Progenitor cell of endocrine pancreas (in vitro differentiated cells): ENCODE measurements around the gene SLC14A1. TPM values are rescaled to one million over a fixed set of nuclear protein-coding genes. Genes with fewer than 3 reads are reported as not detected.

Experiments used
- DNase-seq: peaks from one replicate; pipeline ENCODE4 v3.0.0; 2021; ENCODE audit warnings: low spot score; ENCODE audit not compliant: unreplicated experiment
- H3K27ac Mint-ChIP-seq: 2 replicates; pipeline ENCODE4 v1.8.0; 2021; ENCODE audit warnings: mild to moderate bottlenecking, moderate library complexity, mixed read lengths
- H3K27me3 Mint-ChIP-seq: 2 replicates; pipeline ENCODE4 v1.8.0; 2021; ENCODE audit warnings: mixed read lengths
- H3K36me3 Mint-ChIP-seq: 2 replicates; pipeline ENCODE4 v1.8.0; 2022; ENCODE audit warnings: mixed read lengths; ENCODE audit not compliant: insufficient read depth
- H3K4me1 Mint-ChIP-seq: 2 replicates; pipeline ENCODE4 v1.8.0; 2021; ENCODE audit warnings: low read depth, mixed read lengths
- H3K4me3 Mint-ChIP-seq: 2 replicates; pipeline ENCODE4 v1.8.0; 2021; ENCODE audit warnings: low read depth, mild to moderate bottlenecking, moderate library complexity, mixed read lengths
- H3K9me3 Mint-ChIP-seq: 2 replicates; pipeline ENCODE4 v1.8.0; 2021; ENCODE audit warnings: low read depth, mixed read lengths
- total RNA-seq: library from RNA; stranded (reverse); gene quantifications from 2 replicates; pipeline ENCODE4 v1.2.1, GENCODE V29; 2021
- TF ChIP-seq, protein P1 (sequence below): fragments of 200-600 bp; sonication (generic); IDR thresholded peaks from one replicate; pipeline ENCODE4 v1.5.0; 2021; ENCODE audit warnings: antibody characterized with exemption, mild to moderate bottlenecking; ENCODE audit not compliant: unreplicated experiment

The SLC14A1 gene
- total RNA-seq, 1 donor from 2014 or later, result 0.50 TPM

GRCh38 chr18:45792506-45793263 is 68.7 kb downstream of the SLC14A1 start:
- H3K4me1 Mint-ChIP-seq, result no peaks in the 10 kb centered on the region
- no peaks in the 10 kb centered on the region for H3K27me3 Mint-ChIP-seq
- TF ChIP-seq, protein P1, sequence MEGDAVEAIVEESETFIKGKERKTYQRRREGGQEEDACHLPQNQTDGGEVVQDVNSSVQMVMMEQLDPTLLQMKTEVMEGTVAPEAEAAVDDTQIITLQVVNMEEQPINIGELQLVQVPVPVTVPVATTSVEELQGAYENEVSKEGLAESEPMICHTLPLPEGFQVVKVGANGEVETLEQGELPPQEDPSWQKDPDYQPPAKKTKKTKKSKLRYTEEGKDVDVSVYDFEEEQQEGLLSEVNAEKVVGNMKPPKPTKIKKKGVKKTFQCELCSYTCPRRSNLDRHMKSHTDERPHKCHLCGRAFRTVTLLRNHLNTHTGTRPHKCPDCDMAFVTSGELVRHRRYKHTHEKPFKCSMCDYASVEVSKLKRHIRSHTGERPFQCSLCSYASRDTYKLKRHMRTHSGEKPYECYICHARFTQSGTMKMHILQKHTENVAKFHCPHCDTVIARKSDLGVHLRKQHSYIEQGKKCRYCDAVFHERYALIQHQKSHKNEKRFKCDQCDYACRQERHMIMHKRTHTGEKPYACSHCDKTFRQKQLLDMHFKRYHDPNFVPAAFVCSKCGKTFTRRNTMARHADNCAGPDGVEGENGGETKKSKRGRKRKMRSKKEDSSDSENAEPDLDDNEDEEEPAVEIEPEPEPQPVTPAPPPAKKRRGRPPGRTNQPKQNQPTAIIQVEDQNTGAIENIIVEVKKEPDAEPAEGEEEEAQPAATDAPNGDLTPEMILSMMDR, result no peak
- no peak overlapping the region for H3K4me3 Mint-ChIP-seq
- H3K36me3 Mint-ChIP-seq, result no peaks in the 10 kb centered on the region
- no peak for DNase-seq
- no peak overlapping the region for H3K27ac Mint-ChIP-seq
- H3K9me3 Mint-ChIP-seq, result peaks cover 4% of the 10 kb centered on the region

DNA sequence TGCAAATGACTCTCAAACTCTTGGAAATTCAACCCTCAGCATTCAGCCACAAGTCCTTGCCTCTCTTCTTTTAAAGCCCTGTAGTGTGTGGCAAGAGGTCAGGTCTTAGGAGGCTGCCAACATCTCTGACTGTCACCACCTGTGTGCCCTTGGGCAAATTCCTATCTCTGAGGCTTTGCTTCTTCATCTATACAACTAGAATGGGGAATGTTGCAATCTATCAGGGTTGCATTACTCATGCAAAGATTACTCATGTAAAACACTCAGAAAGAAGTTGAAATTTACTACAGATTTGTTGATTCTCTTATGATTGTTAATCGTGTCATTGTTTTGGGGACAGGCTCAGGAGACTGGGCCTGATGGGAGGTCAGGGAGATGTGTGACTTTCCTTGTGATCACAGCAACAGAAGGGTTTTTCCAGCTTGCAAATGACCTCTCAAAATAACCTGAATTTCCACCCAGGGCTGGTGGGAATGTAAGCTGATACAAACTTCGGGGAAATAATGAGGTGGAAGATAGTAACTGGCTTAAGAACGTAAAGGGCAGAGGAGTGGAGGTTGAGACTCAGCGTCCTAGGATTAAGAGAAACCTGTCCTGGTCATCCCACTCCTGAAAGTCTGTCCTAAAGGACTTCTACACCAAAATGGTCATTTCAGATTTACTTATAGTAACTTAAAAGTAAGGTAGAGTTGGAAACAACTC is 69.4 kb downstream of the SLC14A1 start:
- Mint-ChIP-seq H3K27ac (no peak overlapping the region), H3K4me1 (no peaks in the 10 kb centered on the region), H3K36me3 (no peaks in the 10 kb centered on the region), H3K9me3 (peaks cover 9% of the 10 kb centered on the region), H3K27me3 (no peaks in the 10 kb centered on the region), H3K4me3 (no peak overlapping the region)
- TF ChIP-seq, protein P1, result no peak
- DNase-seq, result no peak

- peaks cover 2% of the 10 kb centered on the region for H3K4me1 Mint-ChIP-seq
- peaks cover 27% of the 10 kb centered on the region for H3K9me3 Mint-ChIP-seq
- H3K4me3 Mint-ChIP-seq, result no peak overlapping the region
- TF ChIP-seq, protein P1, result no peak
- H3K36me3 Mint-ChIP-seq, result peaks cover 1% of the 10 kb centered on the region
- H3K27ac Mint-ChIP-seq, result no peak overlapping the region
- no peaks in the 10 kb centered on the region for H3K27me3 Mint-ChIP-seq
- no peak for DNase-seq
Measured at GRCh38 chr18:45801416-45802004, 77.5 kb downstream of the SLC14A1 start.

Other genes starting within 250 kb of the SLC14A1 start
- 1.00 and 1.2 TPM in 2 replicates for gene SLC14A2, start 108.7 kb upstream of the SLC14A1 start, total RNA-seq
- gene SIGLEC15, start 101.5 kb downstream of the SLC14A1 start, total RNA-seq, result not detected in 2 replicates
- gene EPG5, start 243.1 kb downstream of the SLC14A1 start, total RNA-seq, result 35.3 and 38.3 TPM in 2 replicates